ENCODE measurements around the gene ZFHX3.

DNA sequence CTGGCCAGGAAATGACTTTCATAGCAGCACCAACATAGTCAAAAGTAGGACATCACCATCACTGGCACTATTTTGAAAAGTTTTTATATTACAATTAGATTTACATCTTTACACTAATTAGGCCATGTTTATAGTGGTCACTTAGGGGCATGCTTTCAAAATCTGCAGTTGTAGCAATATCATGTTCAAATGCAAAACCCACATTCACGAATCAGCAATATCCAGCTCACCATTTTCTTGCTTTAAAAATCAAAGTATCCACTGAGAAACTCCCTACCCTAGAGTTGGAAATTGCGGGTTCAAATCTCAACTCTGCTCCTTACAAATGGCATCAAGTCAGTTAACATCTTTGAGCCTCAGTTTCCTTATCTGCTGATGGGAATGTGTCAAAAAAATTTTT, 237.4 kb downstream of the ZFHX3 start:
- no peak for TF ChIP-seq EZH2 (IDR thresholded peaks at IDR 0.05; ENCODE audit: low read length, missing control alignments)
- TF ChIP-seq, protein P1, sequence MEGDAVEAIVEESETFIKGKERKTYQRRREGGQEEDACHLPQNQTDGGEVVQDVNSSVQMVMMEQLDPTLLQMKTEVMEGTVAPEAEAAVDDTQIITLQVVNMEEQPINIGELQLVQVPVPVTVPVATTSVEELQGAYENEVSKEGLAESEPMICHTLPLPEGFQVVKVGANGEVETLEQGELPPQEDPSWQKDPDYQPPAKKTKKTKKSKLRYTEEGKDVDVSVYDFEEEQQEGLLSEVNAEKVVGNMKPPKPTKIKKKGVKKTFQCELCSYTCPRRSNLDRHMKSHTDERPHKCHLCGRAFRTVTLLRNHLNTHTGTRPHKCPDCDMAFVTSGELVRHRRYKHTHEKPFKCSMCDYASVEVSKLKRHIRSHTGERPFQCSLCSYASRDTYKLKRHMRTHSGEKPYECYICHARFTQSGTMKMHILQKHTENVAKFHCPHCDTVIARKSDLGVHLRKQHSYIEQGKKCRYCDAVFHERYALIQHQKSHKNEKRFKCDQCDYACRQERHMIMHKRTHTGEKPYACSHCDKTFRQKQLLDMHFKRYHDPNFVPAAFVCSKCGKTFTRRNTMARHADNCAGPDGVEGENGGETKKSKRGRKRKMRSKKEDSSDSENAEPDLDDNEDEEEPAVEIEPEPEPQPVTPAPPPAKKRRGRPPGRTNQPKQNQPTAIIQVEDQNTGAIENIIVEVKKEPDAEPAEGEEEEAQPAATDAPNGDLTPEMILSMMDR (conservative IDR thresholded peaks at IDR 0.05 in 1 of 2, IDR thresholded peaks at IDR 0.05 in 1 of 2; ENCODE audit: low read depth in 1 of 2, low read length in 2 of 2) = no peak

Measured in fibroblast of lung (primary cell).